GM19043 (cell line): ENCODE results near the gene ROBO2.
"Not testable (repeated sequence)": the region's sequence is repeated elsewhere in the genome, so short reads cannot be mapped to it uniquely, and the experiment has no call there.

Experiments
- ATAC-seq: cut with Tn5 transposase; IDR thresholded peaks from one replicate; pipeline ENCODE4 v1.9.1; 2021; ENCODE audit warnings: low read depth; ENCODE audit not compliant: unreplicated experiment

ROBO2 gene

DNA sequence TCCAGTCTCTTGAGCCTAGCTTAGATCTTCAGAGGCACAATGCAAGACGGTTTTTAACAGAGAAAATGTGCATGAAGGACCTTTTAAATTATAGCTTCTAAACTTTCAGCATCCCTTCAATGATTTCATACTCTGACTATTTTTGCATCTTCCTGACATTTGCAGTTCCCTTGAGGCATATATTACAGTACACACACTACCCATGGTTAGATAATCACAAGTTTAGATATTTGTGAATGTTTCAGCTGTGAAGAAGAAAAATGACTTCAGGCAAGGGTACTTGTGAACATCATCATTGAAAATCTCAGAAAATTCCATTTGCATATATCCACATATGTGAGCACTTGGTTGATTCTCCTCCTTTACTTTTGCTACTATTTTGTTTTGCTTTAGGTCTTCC lies 341.5 kb downstream of the ROBO2 start:
- ATAC-seq = no peak

DNA sequence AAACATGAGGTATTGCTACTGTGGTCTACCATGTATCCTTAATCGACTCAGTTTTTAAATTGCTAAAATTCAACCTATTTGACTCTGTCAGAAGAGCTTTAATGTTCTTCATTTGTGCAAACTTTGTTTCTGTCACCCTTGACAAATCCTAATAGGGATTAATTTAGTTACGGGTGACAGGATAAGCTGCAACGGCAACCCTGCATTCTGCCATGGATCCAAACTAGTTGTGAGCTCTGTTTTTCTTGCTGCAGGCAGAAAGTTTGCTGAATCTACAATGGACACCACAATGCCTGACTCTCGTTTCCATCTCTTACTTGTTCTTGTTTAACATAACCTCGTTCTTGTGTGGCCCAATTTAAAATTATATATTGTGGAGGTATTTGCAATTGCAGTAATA lies 352.3 kb downstream of the ROBO2 start:
- no peak for ATAC-seq

DNA sequence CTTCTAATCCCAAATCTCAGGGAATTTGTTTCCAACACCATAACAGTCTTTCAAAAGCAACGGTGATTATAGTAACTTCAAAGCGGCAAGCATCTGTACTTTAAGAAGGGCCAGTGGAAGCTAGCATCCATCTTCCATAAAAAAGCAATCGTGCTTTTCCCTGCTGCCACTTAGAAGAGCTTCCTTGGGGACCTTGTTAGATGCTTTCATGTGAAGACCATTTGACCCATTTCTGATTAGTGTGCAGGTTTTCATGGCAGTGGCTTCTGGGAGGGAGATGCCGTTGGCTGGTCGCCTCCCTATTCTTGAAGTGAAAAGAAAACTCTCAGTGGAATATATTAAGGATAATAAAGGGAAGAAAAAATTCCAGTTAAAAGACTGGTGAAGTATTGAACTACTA lies 354.1 kb downstream of the ROBO2 start:
- no peak for ATAC-seq

GRCh38 chr3:77404871-77405270 lies 365.0 kb downstream of the ROBO2 start:
- ATAC-seq = no peak

GRCh38 chr3:77407441-77407840 lies 367.5 kb downstream of the ROBO2 start:
- ATAC-seq = no peak

DNA sequence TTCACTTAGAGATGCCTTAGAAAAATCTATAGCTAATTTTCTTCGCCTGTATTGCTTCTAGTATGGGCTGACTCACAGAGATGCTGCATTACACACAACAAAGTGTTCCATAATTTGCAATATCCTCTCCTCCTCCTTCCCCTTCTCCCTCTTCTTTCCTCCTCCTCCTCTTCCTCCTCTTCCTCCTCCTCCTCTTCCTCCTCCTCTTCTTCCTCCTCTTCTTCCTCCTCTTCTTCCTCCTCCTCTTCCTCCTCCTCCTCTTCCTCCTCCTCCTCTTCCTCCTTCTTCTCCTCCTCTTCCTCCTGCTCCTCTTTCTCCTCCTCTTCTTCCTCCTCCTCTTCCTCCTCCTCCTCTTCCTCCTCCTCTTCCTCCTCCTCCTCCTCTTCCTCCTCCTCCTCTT lies 370.4 kb downstream of the ROBO2 start:
- not testable (repeated sequence) for ATAC-seq

DNA sequence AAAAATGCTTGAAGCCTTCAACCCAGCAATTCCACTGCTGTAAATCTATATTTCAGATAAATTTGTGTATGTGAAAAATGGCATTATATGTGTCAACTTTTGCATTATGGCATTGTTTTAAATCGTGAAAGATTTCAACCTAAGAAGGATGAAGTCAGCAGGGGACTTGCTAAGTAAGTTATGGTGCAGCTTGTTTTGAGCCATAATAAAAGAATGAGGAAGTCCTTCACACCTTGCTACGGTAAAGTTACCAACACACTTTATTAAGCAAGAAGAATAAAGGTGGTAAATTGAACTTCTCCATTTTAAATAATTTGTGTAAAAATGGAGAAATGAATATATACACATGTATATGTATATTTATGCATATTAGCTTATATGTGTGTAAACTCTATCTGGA lies 371.4 kb downstream of the ROBO2 start:
- ATAC-seq = no peak

GRCh38 chr3:77412021-77412438 lies 372.1 kb downstream of the ROBO2 start:
- ATAC-seq = no peak

GRCh38 chr3:77412584-77412983 lies 372.7 kb downstream of the ROBO2 start:
- no peak for ATAC-seq

DNA sequence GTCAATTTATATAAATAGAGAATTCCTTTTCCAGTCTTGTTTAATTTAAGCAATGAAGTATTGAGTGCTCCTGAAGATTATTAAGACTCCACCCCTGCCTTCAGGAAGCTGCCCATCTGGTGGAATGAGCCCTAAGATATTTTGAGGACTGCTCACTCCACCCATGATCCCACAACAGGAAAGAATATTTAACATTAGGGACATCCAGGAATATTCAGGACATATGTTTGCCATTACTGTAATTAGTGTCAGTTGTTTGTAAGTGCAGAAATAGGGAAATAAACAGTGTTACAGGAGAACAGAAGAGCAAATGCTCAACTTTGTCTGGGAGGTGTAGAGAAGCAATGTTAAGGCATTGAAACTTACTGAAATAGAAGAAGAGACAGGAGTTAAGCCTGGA lies 375.0 kb downstream of the ROBO2 start:
- ATAC-seq = no peak

DNA sequence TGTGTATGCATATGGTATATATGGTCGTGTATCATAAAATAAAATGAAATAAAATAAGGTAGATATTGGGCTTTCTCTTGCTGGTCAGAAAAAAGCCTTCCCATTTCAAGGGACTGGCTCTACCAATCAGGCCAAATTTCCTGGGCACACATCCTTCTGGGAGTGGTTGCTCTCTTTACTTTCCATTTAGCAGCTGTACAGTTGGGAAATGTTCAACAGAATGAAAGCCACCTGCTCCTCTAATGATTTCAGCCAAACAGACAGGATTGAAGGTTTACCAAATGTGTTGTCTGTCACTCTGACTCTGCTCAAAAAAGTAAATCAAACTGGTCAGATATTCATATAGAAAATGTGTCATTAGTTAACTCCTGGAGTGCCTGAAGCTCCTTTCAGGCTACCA lies 380.4 kb downstream of the ROBO2 start:
- no peak for ATAC-seq

DNA sequence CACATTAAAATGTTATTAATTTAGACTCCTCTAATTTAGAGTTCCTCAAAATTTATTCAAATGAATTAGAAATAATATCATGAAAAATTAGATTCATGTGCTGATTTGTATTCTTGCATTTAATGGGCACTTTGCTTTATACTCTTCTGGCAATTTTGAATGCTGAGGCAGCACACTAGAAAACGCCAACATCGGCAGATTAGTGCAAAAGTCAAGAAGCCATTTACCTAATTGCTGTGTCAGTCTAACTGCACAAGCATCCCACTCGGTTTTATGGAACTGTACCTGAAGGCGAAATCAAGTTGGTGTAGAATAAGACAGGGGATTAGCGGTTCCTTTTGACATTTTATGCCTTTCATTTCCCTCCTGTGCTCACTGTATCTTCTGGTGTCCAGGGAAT lies 382.0 kb downstream of the ROBO2 start:
- no peak for ATAC-seq

GRCh38 chr3:77426531-77426930 lies 386.6 kb downstream of the ROBO2 start:
- no peak for ATAC-seq

DNA sequence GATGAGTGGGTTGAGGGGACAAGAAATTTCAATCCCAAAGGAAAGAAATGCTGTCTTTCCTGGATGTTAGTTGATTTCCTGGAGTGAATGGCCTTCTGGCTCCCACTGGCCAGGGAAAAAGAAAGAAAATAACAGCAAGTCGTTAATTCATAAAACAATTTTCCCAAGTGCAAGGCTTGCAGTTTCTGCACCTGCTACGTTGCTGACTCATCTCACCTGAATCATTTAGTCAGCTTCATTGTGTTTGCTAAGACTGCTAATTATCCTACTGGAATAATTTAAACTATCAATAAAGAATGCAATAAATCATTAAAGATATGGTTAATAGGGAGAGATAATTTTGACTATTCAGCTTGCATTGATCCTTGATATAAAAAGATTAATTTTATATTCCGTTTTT lies 387.6 kb downstream of the ROBO2 start:
- ATAC-seq = no peak

DNA sequence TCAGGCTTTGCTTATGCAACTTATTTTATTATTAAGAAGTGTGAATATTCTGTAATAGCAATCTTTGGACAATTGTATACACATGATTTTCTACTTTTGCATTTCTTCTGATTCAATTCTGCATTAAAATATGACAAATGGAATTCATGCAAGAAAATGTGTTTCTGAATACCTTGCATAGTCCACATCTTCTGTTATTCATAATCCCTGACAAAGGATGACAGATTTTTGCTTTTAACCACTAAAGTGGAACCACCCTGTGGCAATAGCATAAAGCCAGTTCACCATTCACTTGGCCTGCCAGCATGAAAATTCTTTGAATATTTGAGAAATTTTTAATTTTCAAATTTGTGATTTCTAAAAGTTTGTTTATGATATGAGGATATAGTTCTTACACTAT lies 397.0 kb downstream of the ROBO2 start:
- no peak for ATAC-seq

- no peak for ATAC-seq
These were observed 406.2 kb downstream of the ROBO2 start for GRCh38 chr3:77446084-77446483.

DNA sequence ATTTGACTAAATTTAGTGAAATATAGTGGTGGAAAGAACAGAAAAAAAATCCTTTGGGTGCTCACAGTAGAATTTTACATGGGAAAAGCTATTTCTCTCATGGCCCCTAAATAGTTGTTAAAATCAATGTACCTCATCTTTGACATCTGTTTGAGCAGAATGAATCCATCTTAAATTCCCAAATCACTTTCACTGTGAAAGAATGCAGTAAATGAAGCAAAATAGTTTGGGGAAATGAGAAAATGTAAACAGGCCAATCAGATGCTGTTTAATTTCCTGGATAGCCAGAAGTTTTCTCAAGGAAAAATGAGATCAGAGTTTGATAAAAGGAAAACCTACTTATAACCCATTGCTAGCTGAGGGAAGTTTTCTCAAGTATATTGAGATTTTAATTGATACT lies 406.9 kb downstream of the ROBO2 start:
- no peak for ATAC-seq

GRCh38 chr3:77449459-77450350 lies 409.8 kb downstream of the ROBO2 start:
- no peak for ATAC-seq

- no peak for ATAC-seq
These were observed 416.5 kb downstream of the ROBO2 start for GRCh38 chr3:77456431-77456830.

- ATAC-seq = no peak
These were observed 417.0 kb downstream of the ROBO2 start for GRCh38 chr3:77456906-77457305.

DNA sequence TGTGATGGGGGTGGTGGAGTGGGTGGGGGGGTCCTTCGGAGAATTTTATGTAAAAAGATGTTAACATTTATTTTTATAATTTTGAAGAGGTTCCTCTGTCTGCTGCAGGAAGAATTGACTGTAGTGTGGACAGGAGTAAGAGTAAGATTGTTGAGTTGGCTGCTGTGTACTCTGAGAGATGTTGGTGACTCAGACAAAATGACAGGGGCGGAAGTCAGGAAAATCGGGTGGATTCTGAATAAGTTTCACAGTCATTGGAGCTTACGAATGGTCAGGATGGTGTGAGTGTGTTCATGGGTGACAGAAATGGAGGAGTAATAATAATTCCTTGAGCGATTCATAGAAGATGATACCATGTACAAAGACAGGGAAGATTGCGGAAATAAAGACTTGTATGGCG lies 420.0 kb downstream of the ROBO2 start:
- ATAC-seq = no peak

DNA sequence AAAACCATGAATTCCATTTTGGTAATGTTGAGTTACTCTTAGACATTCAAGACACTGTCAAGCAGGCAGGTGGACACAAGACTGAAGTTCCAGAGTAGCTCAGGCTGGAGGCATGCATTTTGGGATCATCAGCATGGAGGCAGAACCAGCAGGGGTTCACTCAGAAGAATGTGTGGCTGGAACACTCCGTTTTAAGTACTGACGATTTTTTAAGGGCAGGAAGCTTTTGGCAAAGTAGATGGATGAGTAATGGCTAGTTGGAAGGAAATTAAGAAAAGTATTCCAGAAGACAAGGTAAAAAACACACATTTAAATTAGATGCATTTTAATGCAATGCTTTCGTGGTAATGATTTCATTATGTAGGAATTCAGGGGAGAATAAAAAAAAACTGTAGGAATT lies 420.4 kb downstream of the ROBO2 start:
- no peak for ATAC-seq

DNA sequence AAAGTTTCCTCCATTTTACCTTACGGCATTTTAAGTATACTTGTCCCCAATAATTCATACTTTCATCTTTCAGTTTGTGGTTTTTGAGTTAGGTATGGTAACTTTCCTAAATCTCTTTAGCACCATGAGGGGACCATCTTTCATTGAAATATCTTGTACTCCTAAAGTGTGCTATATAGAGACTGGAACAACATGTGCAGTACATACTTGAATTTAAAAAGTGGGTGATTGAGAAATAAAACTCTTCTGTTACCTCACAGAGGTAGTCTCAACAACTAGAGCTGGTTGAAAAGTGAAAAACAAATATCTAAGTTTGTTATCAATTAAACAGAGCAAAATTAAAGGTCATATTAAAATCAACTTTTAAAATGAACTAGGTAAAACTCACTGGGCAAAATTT lies 423.1 kb downstream of the ROBO2 start:
- ATAC-seq = no peak
